ENCODE measurements around the gene MAOB.

The MAOB gene

DNA sequence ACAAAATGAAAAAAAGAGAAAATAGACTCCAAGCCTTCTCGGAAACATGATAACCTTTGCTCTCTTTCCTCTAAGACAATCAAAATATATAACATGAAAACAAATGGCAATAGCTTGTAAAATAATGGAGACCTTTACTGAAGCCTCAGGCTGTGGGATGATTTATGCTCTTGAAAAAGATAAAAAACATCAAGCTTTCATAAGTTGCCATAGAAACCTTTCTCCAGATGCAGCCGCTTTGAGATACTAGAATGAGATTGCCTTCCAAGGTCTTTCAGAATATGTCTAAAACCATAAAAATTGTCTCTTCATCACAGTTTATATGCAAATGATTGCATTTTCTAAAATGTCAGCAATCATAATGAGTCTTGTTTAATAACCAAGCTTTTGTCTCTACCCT lies 31.6 kb downstream of the MAOB start:
- H3K27me3 Mint-ChIP-seq (ENCODE audit: low read depth), result no peaks in the 10 kb centered on the region
- H3K9me3 Mint-ChIP-seq, result peaks cover 3% of the 10 kb centered on the region
- no peak overlapping the region for H3K4me3 Mint-ChIP-seq
- peaks cover 6% of the 10 kb centered on the region for H3K4me1 Mint-ChIP-seq
- TF ChIP-seq, protein P1, sequence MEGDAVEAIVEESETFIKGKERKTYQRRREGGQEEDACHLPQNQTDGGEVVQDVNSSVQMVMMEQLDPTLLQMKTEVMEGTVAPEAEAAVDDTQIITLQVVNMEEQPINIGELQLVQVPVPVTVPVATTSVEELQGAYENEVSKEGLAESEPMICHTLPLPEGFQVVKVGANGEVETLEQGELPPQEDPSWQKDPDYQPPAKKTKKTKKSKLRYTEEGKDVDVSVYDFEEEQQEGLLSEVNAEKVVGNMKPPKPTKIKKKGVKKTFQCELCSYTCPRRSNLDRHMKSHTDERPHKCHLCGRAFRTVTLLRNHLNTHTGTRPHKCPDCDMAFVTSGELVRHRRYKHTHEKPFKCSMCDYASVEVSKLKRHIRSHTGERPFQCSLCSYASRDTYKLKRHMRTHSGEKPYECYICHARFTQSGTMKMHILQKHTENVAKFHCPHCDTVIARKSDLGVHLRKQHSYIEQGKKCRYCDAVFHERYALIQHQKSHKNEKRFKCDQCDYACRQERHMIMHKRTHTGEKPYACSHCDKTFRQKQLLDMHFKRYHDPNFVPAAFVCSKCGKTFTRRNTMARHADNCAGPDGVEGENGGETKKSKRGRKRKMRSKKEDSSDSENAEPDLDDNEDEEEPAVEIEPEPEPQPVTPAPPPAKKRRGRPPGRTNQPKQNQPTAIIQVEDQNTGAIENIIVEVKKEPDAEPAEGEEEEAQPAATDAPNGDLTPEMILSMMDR (IDR thresholded peaks at IDR 0.05; ENCODE audit: unreplicated experiment in 3 of 3), result no peak
- no peaks in the 10 kb centered on the region for H3K36me3 Mint-ChIP-seq (ENCODE audit: low read depth)
- H3K27ac Mint-ChIP-seq, result no peak overlapping the region

DNA sequence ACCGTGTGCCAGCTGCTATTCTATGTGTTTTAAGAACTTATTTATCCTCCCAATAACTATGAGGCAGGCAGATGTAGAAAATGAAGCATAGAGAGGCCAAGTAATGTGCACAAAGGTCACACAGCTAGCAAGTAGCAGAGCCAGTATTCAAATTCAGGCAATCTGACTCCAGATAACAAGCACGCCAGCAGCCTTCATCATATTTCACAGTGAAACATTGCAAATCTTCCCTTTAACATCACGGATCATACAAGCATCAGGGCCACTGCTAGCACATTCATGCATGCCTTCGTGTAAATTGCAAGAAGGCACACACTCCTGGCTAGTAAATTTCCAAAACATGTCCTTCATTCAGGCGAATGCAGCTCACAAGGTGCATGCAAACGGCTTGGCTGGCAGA lies 33.1 kb downstream of the MAOB start:
- Mint-ChIP-seq H3K4me3 (no peak overlapping the region), H3K36me3 (ENCODE audit: low read depth) (no peaks in the 10 kb centered on the region), H3K4me1 (peaks cover 6% of the 10 kb centered on the region), H3K9me3 (peaks cover 3% of the 10 kb centered on the region), H3K27me3 (ENCODE audit: low read depth) (no peaks in the 10 kb centered on the region), H3K27ac (no peak overlapping the region)
- TF ChIP-seq, protein P1 (IDR thresholded peaks at IDR 0.05; ENCODE audit: unreplicated experiment in 3 of 3), result no peak

DNA sequence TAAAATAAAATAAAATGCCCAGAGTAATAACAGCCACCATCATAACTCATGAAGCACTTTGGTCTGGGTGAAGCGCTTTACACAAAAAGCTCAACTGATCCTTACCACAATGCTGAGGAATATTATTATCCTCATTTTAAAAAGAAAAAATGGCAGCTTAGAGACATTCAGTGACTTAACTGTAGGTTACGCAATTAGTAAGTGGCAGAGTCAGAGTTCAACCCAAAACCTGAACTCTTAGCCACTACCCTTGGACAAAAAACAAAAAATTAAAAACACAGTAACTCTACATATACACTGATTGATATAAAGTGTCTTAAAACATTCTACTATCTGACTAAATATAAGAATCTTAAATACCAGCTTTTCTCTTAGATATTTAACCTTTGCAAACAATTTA lies 34.9 kb downstream of the MAOB start:
- H3K4me1 Mint-ChIP-seq, result peaks cover 6% of the 10 kb centered on the region
- no peaks in the 10 kb centered on the region for H3K9me3 Mint-ChIP-seq
- H3K27me3 Mint-ChIP-seq (ENCODE audit: low read depth), result no peaks in the 10 kb centered on the region
- no peak overlapping the region for H3K27ac Mint-ChIP-seq
- TF ChIP-seq, protein P1 (IDR thresholded peaks at IDR 0.05; ENCODE audit: unreplicated experiment in 3 of 3), result no peak
- H3K36me3 Mint-ChIP-seq (ENCODE audit: low read depth), result no peaks in the 10 kb centered on the region
- H3K4me3 Mint-ChIP-seq, result no peak overlapping the region

DNA sequence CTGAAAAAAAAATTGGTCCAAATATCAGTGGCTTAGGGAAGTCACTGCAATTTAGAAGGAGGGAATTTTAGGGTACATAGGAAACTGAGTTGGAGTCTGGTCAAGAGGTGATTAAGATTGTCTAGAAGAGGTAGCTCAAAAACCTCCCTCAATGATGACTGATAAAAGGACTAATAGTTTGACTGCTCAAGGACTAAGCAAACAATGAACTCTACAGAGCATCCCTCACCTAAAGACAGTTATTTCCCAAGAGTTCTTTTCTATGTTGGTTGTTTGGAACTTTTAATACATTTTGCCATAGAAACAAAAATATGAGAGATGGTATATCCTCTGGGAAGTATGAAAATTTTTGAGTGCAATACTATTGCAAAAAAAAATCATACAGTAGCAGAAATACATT lies 35.7 kb downstream of the MAOB start:
- Mint-ChIP-seq H3K27ac (no peak overlapping the region), H3K36me3 (ENCODE audit: low read depth) (no peaks in the 10 kb centered on the region), H3K4me3 (no peak overlapping the region), H3K27me3 (ENCODE audit: low read depth) (no peaks in the 10 kb centered on the region), H3K4me1 (peaks cover 6% of the 10 kb centered on the region), H3K9me3 (peaks cover 3% of the 10 kb centered on the region)
- TF ChIP-seq, protein P1 (IDR thresholded peaks at IDR 0.05; ENCODE audit: unreplicated experiment in 3 of 3), result no peak

DNA sequence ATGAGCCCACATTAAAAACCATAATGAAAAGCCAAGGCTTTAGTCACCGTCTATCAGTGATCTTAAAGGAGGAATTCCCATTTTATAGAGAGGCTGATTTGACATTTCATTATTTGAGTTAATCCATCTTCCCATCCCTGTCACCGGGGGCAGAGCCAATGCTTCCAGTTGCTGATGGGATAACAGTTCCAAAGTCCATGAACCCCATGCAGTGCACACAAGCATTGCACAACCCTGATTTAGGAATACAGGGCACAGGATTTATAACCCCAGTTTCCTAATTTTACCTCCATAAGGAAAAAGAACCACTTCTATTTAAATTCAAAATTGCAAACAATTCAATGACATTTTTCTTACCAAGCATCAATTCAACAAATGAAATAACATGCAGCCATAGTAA lies 36.5 kb downstream of the MAOB start:
- Mint-ChIP-seq H3K27ac (no peak overlapping the region), H3K4me3 (no peak overlapping the region), H3K9me3 (peaks cover 6% of the 10 kb centered on the region), H3K36me3 (ENCODE audit: low read depth) (no peaks in the 10 kb centered on the region), H3K27me3 (ENCODE audit: low read depth) (no peaks in the 10 kb centered on the region), H3K4me1 (peaks cover 6% of the 10 kb centered on the region)
- TF ChIP-seq, protein P1 (IDR thresholded peaks at IDR 0.05; ENCODE audit: unreplicated experiment in 3 of 3), result no peak

DNA sequence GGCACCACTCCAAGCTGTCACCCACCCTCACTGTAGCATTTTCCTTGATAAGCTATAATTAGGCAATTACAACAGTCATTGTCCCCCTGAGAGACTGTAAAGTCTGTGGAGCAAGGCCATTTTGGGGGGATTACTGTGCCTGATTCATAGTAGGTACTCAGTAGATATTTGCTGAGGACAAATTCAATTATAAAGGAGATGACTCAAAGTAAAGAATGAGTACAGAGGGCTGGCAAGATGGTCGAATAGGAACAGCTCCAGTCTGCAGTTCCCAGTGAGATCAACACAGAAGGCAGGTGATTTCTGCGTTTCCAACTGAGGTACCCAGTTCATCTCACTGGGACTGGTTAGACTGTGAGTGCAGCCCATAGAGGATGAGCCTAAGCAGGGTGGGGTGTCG lies 42.0 kb downstream of the MAOB start:
- Mint-ChIP-seq H3K27me3 (ENCODE audit: low read depth) (no peaks in the 10 kb centered on the region), H3K9me3 (peaks cover 6% of the 10 kb centered on the region), H3K27ac (no peak overlapping the region), H3K4me3 (no peak overlapping the region), H3K4me1 (no peaks in the 10 kb centered on the region), H3K36me3 (ENCODE audit: low read depth) (no peaks in the 10 kb centered on the region)
- TF ChIP-seq, protein P1 (IDR thresholded peaks at IDR 0.05; ENCODE audit: unreplicated experiment in 3 of 3), result no peak

All from nephron (organoid).